GM12878 (cell line): ENCODE data around the gene BNIP5. TPM values are rescaled to one million over a fixed set of nuclear protein-coding genes. Genes with fewer than 3 reads are reported as not detected.

Experiments used
- BCL11A ChIP-seq: IDR thresholded peaks from 2 replicates; pipeline ENCODE4 v1.6.1; 2011; ENCODE audit warnings: low read depth, low read length
- BCLAF1 ChIP-seq: fragments of 450-650 bp; IDR thresholded peaks from 2 replicates; pipeline ENCODE4 v1.6.1; 2017; ENCODE audit warnings: antibody characterized with exemption, mild to moderate bottlenecking, moderate library complexity
- BMI1 ChIP-seq: fragments of 450-650 bp; IDR thresholded peaks from 2 replicates; pipeline ENCODE4 v1.6.1; 2016; ENCODE audit warnings: mild to moderate bottlenecking, moderate library complexity, borderline replicate concordance
- DPF2 ChIP-seq: fragments of 450-650 bp; IDR thresholded peaks from 2 replicates; pipeline ENCODE4 v1.6.1; 2017; ENCODE audit warnings: mild to moderate bottlenecking
- FOXK2 ChIP-seq: fragments of 450-650 bp; IDR thresholded peaks from 2 replicates; pipeline ENCODE4 v1.6.1; 2017; ENCODE audit warnings: mild to moderate bottlenecking, moderate library complexity
- GABPA ChIP-seq: IDR thresholded peaks from 2 replicates; pipeline ENCODE4 v1.6.1; 2014; ENCODE audit warnings: antibody characterized with exemption, low read depth, mild to moderate bottlenecking, inconsistent platforms
- IKZF2 ChIP-seq, 2 experiments: fragments of 450-650 bp; IDR thresholded peaks; 2 replicates each; pipeline ENCODE4 v1.6.1; 2017; ENCODE audit warnings: mild to moderate bottlenecking in 2 of 2, moderate library complexity in 2 of 2
- JUND ChIP-seq: IDR thresholded peaks from 2 replicates; pipeline ENCODE4 v1.6.1; 2012; ENCODE audit warnings: low read depth, mild to moderate bottlenecking, low read length, improper control_type of control experiment, moderate library complexity
- KAT2A ChIP-seq: conservative IDR thresholded peaks from 2 replicates; pipeline ENCODE4 v1.6.1; 2011; ENCODE audit warnings: low read depth, low read length; ENCODE audit not compliant: control insufficient read depth
- MEF2B ChIP-seq: fragments of 450-650 bp; IDR thresholded peaks from 2 replicates; pipeline ENCODE4 v1.6.1; 2018; ENCODE audit warnings: mild to moderate bottlenecking, moderate library complexity; ENCODE audit not compliant: partially characterized antibody, poor library complexity, severe bottlenecking
- MXI1 ChIP-seq: fragments of 150-350 bp; IDR thresholded peaks from 2 replicates; pipeline ENCODE4 v1.6.1; 2011; ENCODE audit warnings: low read depth, mild to moderate bottlenecking, inconsistent platforms, low read length, improper control_type of control experiment
- NFYA ChIP-seq: IDR thresholded peaks from 2 replicates; pipeline ENCODE4 v1.6.1; 2011; ENCODE audit warnings: low read depth, mild to moderate bottlenecking, low read length, improper control_type of control experiment, borderline replicate concordance
- NR2C1 ChIP-seq: fragments of 450-650 bp; IDR thresholded peaks from 2 replicates; pipeline ENCODE4 v1.6.1; 2017; ENCODE audit warnings: antibody characterized with exemption, mild to moderate bottlenecking, moderate library complexity
- NR2C2 ChIP-seq: IDR thresholded peaks from 2 replicates; pipeline ENCODE4 v1.6.1; 2011; ENCODE audit warnings: borderline replicate concordance, low read depth; ENCODE audit not compliant: control insufficient read depth, insufficient read length
- POU2F2 ChIP-seq: IDR thresholded peaks from 3 replicates; pipeline ENCODE4 v1.6.1; 2011; ENCODE audit warnings: low read depth, mild to moderate bottlenecking, low read length, borderline replicate concordance
- RCOR1 ChIP-seq: conservative IDR thresholded peaks from 2 replicates; pipeline ENCODE4 v1.6.1; 2012; ENCODE audit warnings: low read depth, low read length, improper control_type of control experiment
- RELA ChIP-seq: fragments of 450-650 bp; IDR thresholded peaks from 2 replicates; pipeline ENCODE4 v1.8.0; 2014; ENCODE audit warnings: borderline replicate concordance; ENCODE audit not compliant: partially characterized antibody
- RFX5 ChIP-seq: IDR thresholded peaks from 2 replicates; pipeline ENCODE4 v1.6.1; 2011; ENCODE audit warnings: low read depth, low read length, improper control_type of control experiment
- SREBF1 ChIP-seq: IDR thresholded peaks from 2 replicates; pipeline ENCODE4 v1.6.1; 2012; ENCODE audit warnings: mild to moderate bottlenecking, low read length
- USF2 ChIP-seq: IDR thresholded peaks from 2 replicates; pipeline ENCODE4 v1.6.1; 2011; ENCODE audit warnings: low read depth, low read length, improper control_type of control experiment, borderline replicate concordance
- ZNF217 ChIP-seq: fragments of 450-650 bp; IDR thresholded peaks from 2 replicates; pipeline ENCODE4 v1.6.1; 2017; ENCODE audit warnings: antibody characterized with exemption, mild to moderate bottlenecking
- polyA plus RNA-seq, 11 experiments: library from polyadenylated mRNA; depleted of rRNA in 4 of 11; unstranded in 6 of 11; stranded (reverse) in 5 of 11; fragments of >200 nt; fragmentation: Nextera tagmentation in 4 of 11; fragmentation: Illumina TruSeq in 1 of 11; extraction: Ambion mirVana in 4 of 11; extraction: Trizol in 1 of 11; gene quantifications; 1 replicate in 1 of 11; 2 replicates in 10 of 11; pipeline versions ENCODE4 v1.2.1 to v1.2.3, GENCODE V29; 2011 to 2016; ENCODE audit warnings: inconsistent platforms in 2 of 11, missing spikeins in 2 of 11, low read depth in 1 of 11
- total RNA-seq, 4 experiments: library from RNA; depleted of rRNA in 3 of 4; stranded (reverse); fragments of >200 nt in 3 of 4; fragmentation: Illumina TruSeq in 1 of 4; extraction: Trizol in 1 of 4; gene quantifications; 2 replicates each; pipeline versions ENCODE4 v1.2.1 to v1.2.3, GENCODE V29; 2013 to 2021
- TF ChIP-seq, protein P1 (sequence below): fragments of 450-650 bp; IDR thresholded peaks from 2 replicates; pipeline ENCODE4 v1.6.1; 2014; ENCODE audit warnings: mild to moderate bottlenecking
- TF ChIP-seq, protein P2 (sequence below): IDR thresholded peaks from 2 replicates; pipeline ENCODE4 v1.6.1; 2011; ENCODE audit warnings: borderline replicate concordance, low read depth, mild to moderate bottlenecking, moderate library complexity, low read length; ENCODE audit not compliant: insufficient read depth, poor library complexity, severe bottlenecking

BNIP5 gene
- total and polyA plus RNA-seq, 10 of the 15 experiments (the other 5 are each of a cell fraction or from before 2014, with no cell fraction given): 0.02 to 0.68 (median 0.05) TPM; not detected in 2

DNA sequence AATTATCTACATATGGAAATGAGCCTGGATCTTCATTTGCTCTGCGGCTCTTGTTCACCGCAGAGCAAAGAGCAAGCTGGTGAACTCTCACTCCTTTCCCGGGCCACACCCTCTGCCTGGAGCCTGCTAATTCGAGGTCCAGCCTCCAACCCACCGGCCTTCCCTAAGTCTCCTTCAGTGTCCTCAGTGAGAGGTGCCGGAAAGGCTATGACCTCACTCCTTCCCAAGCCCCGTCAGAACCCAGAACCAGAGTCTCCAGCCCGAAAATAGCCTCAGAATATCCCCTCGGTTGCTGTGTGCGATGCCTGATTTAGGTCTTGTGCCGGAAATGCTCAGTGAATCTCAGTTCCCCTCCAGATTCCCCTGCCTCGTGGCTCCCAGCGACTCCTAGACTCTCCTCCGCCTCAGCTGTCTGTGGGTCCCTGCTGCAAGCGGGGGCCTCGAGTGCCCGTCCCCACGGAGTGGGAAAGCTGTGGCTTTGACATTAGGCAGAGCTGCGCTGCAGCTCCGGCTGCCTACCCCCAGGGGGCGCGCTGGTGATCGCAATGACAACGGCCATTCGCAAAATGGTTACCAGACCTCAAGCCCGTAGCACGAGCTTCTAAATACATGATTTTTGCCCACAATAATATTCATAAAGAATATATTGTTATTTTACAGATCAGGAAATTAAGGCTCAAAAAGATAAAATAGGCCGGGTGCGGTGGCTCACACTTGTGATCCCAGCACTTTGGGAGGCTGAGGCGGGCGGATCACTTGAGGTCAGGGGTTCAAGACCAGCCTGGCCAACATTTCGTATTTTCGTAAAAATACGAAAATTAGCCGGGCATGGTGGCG is 4.1 kb upstream of the BNIP5 start (continued):
- TF ChIP-seq BCLAF1: no peak
- no peak for TF ChIP-seq KAT2A
- TF ChIP-seq FOXK2: no peak
- TF ChIP-seq NR2C1: no peak
- no peak; the same call in 1 of the 2 replicates for TF ChIP-seq DPF2
- no peak for TF ChIP-seq RFX5
- no peak for TF ChIP-seq RELA
- peak; percentile 39; the same call in 1 of the 2 replicates for TF ChIP-seq MXI1
- TF ChIP-seq, protein P1, sequence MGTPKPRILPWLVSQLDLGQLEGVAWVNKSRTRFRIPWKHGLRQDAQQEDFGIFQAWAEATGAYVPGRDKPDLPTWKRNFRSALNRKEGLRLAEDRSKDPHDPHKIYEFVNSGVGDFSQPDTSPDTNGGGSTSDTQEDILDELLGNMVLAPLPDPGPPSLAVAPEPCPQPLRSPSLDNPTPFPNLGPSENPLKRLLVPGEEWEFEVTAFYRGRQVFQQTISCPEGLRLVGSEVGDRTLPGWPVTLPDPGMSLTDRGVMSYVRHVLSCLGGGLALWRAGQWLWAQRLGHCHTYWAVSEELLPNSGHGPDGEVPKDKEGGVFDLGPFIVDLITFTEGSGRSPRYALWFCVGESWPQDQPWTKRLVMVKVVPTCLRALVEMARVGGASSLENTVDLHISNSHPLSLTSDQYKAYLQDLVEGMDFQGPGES: no peak
- TF ChIP-seq BCL11A: no peak
- TF ChIP-seq NFYA: no peak
- no peak for TF ChIP-seq SREBF1
- TF ChIP-seq GABPA: no peak
- TF ChIP-seq JUND: no peak
- peak; percentile 26 for TF ChIP-seq MEF2B
- TF ChIP-seq, protein P2, sequence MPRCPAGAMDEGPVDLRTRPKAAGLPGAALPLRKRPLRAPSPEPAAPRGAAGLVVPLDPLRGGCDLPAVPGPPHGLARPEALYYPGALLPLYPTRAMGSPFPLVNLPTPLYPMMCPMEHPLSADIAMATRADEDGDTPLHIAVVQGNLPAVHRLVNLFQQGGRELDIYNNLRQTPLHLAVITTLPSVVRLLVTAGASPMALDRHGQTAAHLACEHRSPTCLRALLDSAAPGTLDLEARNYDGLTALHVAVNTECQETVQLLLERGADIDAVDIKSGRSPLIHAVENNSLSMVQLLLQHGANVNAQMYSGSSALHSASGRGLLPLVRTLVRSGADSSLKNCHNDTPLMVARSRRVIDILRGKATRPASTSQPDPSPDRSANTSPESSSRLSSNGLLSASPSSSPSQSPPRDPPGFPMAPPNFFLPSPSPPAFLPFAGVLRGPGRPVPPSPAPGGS: no peak
- TF ChIP-seq ZNF217: peak; percentile 66; the same call in 1 of the 2 replicates
- no peak for TF ChIP-seq USF2
- no peak for TF ChIP-seq NR2C2
- TF ChIP-seq RCOR1: 0 out of 2 replicates have a peak, but pooled peaks have one; percentile 52
- peak; percentile 37 to 57; a peak in 3 of 4 replicates for TF ChIP-seq IKZF2 (IDR thresholded peaks at IDR 0.05)
- no peak for TF ChIP-seq BMI1
- TF ChIP-seq POU2F2: 0 out of 3 replicates have a peak, but pooled peaks have one; percentile 17
